Natural killer cell (primary cell): Measurements from ENCODE around the gene AGPAT4. TPM values are rescaled to one million over a fixed set of nuclear protein-coding genes. Genes with fewer than 3 reads are reported as not detected.
A peak's percentile ranks its signal among the peaks of the same experiment; 100 is the strongest.

Source experiments
- ATAC-seq, 3 donors: fragments of 150-1000 bp in 2 of 3; fragments of 200-7000 bp in 1 of 3; cut with Tn5 transposase; 1 replicate in 1 of 3; 2 replicates in 2 of 3; pipeline ENCODE4 v1.10.0; 2021; ENCODE audit warnings: mild to moderate bottlenecking in 2 of 3, moderate library complexity in 2 of 3
- DNase-seq, 2 donors: peaks; one replicate each; pipeline versions ENCODE4 v3.0.0 to v3.0.0-alpha.2; 2013 to 2021; ENCODE audit warnings: mixed read lengths in 1 of 2
- H3K27ac ChIP-seq: one replicate; pipeline ENCODE4 v1.5.1; 2013; ENCODE audit warnings: mild to moderate bottlenecking, low read length
- H3K27me3 ChIP-seq: one replicate; pipeline ENCODE4 v1.6.1; 2013; ENCODE audit warnings: low read length; ENCODE audit not compliant: control insufficient read depth, insufficient read depth
- H3K36me3 ChIP-seq: one replicate; pipeline ENCODE4 v1.6.1; 2013; ENCODE audit warnings: low read length; ENCODE audit not compliant: control insufficient read depth, insufficient read depth
- H3K4me1 ChIP-seq: one replicate; pipeline ENCODE4 v1.6.1; 2013; ENCODE audit warnings: low read length; ENCODE audit not compliant: control insufficient read depth, insufficient read depth
- H3K4me3 ChIP-seq: one replicate; pipeline ENCODE4 v1.5.1; 2013; ENCODE audit warnings: low read length
- H3K9me3 ChIP-seq: one replicate; pipeline ENCODE4 v1.6.1; 2013; ENCODE audit warnings: low read length; ENCODE audit not compliant: control insufficient read depth, insufficient read depth
- H3K27ac Mint-ChIP-seq, 2 donors: one replicate each; pipeline ENCODE4 v1.8.0; 2022; ENCODE audit warnings: mild to moderate bottlenecking in 2 of 2, mixed read lengths in 2 of 2, moderate library complexity in 1 of 2
- H3K27me3 Mint-ChIP-seq, 2 donors: one replicate each; pipeline ENCODE4 v1.8.0; 2022; ENCODE audit warnings: low read depth in 2 of 2, mixed read lengths in 2 of 2
- H3K36me3 Mint-ChIP-seq: one replicate; pipeline ENCODE4 v1.8.0; 2022; ENCODE audit warnings: mixed read lengths
- H3K4me1 Mint-ChIP-seq, 2 donors: one replicate each; pipeline ENCODE4 v1.8.0; 2022; ENCODE audit warnings: mixed read lengths in 2 of 2
- H3K4me3 Mint-ChIP-seq: one replicate; pipeline ENCODE4 v1.8.0; 2022; ENCODE audit warnings: mild to moderate bottlenecking, moderate library complexity, mixed read lengths
- H3K9me3 Mint-ChIP-seq, 2 donors: one replicate each; pipeline ENCODE4 v1.8.0; 2022; ENCODE audit warnings: mixed read lengths in 2 of 2
- CTCF ChIP-seq: fragments of 200-600 bp; IDR thresholded peaks from one replicate; pipeline ENCODE4 v1.8.0; 2022; ENCODE audit warnings: antibody characterized with exemption
- WGBS: methylation state at CpG from one replicate; pipeline ENCODE4 v1.1.7; 2013; ENCODE audit warnings: missing lambda C conversion rate; ENCODE audit not compliant: insufficient coverage; 5-methylcytosine and 5-hydroxymethylcytosine counted together
- intact Hi-C: fragments of 100-400 bp; cut with micrococcal nuclease; formaldehyde crosslinking; loops from one replicate; pipeline ENCODE4 v1.14.2; 2022
- total RNA-seq, 4 donors: library from RNA; stranded (reverse); fragments of 120-200 nt in 1 of 4; gene quantifications; one replicate each; pipeline versions ENCODE4 v1.2.3 to v1.2.4, GENCODE V29; 2013 to 2022

Gene AGPAT4
- total RNA-seq, 3 donors from 2014 or later (not counting 1 experiment from before 2014, with no cell fraction given): 24.5 to 38.1 (median 25.8) TPM

GRCh38 chr6:161088676-161089328 is 185.1 kb downstream of the AGPAT4 start:
- no peaks in the 10 kb centered on the region for H3K4me1 Mint-ChIP-seq
- TF ChIP-seq CTCF: no peak
- Histone ChIP-seq H3K9me3 (no peaks in the 10 kb centered on the region), H3K4me3 (no peak overlapping the region), H3K27ac (no peak overlapping the region), H3K27me3 (no peaks in the 10 kb centered on the region), H3K4me1 (no peaks in the 10 kb centered on the region), H3K36me3 (peaks cover 83% of the 10 kb centered on the region)
- DNase-seq (no peak), ATAC-seq (no peak)
- H3K27me3 Mint-ChIP-seq: no peaks in the 10 kb centered on the region
- 100% methylated on average over 2 of the region's 2 CpGs for WGBS
- H3K4me3 Mint-ChIP-seq: no peak overlapping the region
- no peak overlapping the region for H3K27ac Mint-ChIP-seq
- H3K9me3 Mint-ChIP-seq: no peaks in the 10 kb centered on the region
- H3K36me3 Mint-ChIP-seq: peaks cover 37% of the 10 kb centered on the region
- intact Hi-C loops: no loop called here

GRCh38 chr6:161085246-161085645 is 188.6 kb downstream of the AGPAT4 start:
- no peak for TF ChIP-seq CTCF
- H3K4me3 ChIP-seq: no peak overlapping the region
- H3K4me1 Mint-ChIP-seq: no peaks in the 10 kb centered on the region
- WGBS: 91% methylated on average over 5 of the region's 5 CpGs
- H3K27ac ChIP-seq: no peak overlapping the region
- H3K4me1 ChIP-seq: no peaks in the 10 kb centered on the region
- DNase-seq (peak in 1 of 2 donors; percentile 8), ATAC-seq (no peak)
- no peaks in the 10 kb centered on the region for H3K27me3 Mint-ChIP-seq
- no peak overlapping the region for H3K4me3 Mint-ChIP-seq
- H3K36me3 ChIP-seq: peaks cover 81% of the 10 kb centered on the region
- no peaks in the 10 kb centered on the region for H3K9me3 Mint-ChIP-seq
- peaks cover 20% of the 10 kb centered on the region for H3K36me3 Mint-ChIP-seq
- no peaks in the 10 kb centered on the region for H3K9me3 ChIP-seq
- no peak overlapping the region for H3K27ac Mint-ChIP-seq
- intact Hi-C loops: no loop called here
- no peaks in the 10 kb centered on the region for H3K27me3 ChIP-seq

- intact Hi-C loops: no loop called here
- Mint-ChIP-seq H3K4me3 (no peak overlapping the region), H3K36me3 (peaks cover 1% of the 10 kb centered on the region), H3K4me1 (peaks cover 0 to 8% of the 10 kb centered on the region in 2 donors), H3K27me3 (no peaks in the 10 kb centered on the region), H3K27ac (no peak overlapping the region), H3K9me3 (no peaks in the 10 kb centered on the region)
- H3K27me3 ChIP-seq: no peaks in the 10 kb centered on the region
- ATAC-seq (no peak), DNase-seq (no peak)
- TF ChIP-seq CTCF: no peak
- no peak overlapping the region for H3K27ac ChIP-seq
- H3K4me3 ChIP-seq: no peak overlapping the region
- H3K36me3 ChIP-seq: peaks cover 58% of the 10 kb centered on the region
- no peaks in the 10 kb centered on the region for H3K9me3 ChIP-seq
- 73% methylated on average over 2 of the region's 2 CpGs for WGBS
- H3K4me1 ChIP-seq: no peaks in the 10 kb centered on the region
Observed at GRCh38 chr6:161082215-161082614, 191.6 kb downstream of the AGPAT4 start.
